Measurements from ENCODE around the gene SPIRE1.

The SPIRE1 gene

DNA sequence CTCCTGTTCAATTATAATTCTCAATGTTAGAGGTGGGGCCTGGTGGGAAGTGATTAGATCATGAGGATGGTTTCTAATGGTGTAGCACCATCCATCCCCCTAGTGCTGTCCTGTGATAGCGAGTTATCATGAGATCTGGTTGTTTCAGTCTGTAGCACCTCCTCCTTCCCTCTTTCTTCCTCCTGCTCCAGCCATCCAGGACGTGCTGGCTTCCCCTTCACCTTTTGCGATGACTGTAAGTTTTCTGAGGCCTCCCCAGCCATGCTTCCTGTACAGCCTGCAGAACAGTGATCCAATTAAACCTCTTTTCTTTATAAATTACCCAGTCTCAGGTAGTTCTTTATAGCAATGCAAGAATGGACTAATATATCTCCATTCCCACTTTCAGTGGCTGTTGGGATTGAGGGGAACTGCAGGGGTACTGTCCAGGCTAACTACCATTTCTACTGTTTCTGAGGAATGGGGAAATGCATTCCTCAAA lies 19.2 kb downstream of the SPIRE1 start:
- H3K9ac ChIP-seq, result no peak overlapping the region
- H3K4me1 ChIP-seq (ENCODE audit: low read depth, poor library complexity, severe bottlenecking), result peaks cover 2% of the 10 kb centered on the region
- TF ChIP-seq, protein P1, sequence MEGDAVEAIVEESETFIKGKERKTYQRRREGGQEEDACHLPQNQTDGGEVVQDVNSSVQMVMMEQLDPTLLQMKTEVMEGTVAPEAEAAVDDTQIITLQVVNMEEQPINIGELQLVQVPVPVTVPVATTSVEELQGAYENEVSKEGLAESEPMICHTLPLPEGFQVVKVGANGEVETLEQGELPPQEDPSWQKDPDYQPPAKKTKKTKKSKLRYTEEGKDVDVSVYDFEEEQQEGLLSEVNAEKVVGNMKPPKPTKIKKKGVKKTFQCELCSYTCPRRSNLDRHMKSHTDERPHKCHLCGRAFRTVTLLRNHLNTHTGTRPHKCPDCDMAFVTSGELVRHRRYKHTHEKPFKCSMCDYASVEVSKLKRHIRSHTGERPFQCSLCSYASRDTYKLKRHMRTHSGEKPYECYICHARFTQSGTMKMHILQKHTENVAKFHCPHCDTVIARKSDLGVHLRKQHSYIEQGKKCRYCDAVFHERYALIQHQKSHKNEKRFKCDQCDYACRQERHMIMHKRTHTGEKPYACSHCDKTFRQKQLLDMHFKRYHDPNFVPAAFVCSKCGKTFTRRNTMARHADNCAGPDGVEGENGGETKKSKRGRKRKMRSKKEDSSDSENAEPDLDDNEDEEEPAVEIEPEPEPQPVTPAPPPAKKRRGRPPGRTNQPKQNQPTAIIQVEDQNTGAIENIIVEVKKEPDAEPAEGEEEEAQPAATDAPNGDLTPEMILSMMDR (conservative IDR thresholded peaks at IDR 0.05; ENCODE audit: low read depth, low read length), result no peak
- H2AFZ ChIP-seq (ENCODE audit: low read depth), result no peak overlapping the region
- no peak overlapping the region for H3K4me2 ChIP-seq
- no peaks in the 10 kb centered on the region for H3K36me3 ChIP-seq (ENCODE audit: insufficient read depth)
- no peaks in the 10 kb centered on the region for H3K79me2 ChIP-seq (ENCODE audit: insufficient read depth, low read depth)
- H3K27me3 ChIP-seq (ENCODE audit: insufficient read depth, low read depth), result no peaks in the 10 kb centered on the region
- no peaks in the 10 kb centered on the region for H4K20me1 ChIP-seq (ENCODE audit: insufficient read depth)
- no peak overlapping the region for H3K4me3 ChIP-seq (IDR thresholded peaks at IDR 0.05; ENCODE audit: insufficient read depth, low read depth, low read length)
- no peak overlapping the region for H3K27ac ChIP-seq

DNA sequence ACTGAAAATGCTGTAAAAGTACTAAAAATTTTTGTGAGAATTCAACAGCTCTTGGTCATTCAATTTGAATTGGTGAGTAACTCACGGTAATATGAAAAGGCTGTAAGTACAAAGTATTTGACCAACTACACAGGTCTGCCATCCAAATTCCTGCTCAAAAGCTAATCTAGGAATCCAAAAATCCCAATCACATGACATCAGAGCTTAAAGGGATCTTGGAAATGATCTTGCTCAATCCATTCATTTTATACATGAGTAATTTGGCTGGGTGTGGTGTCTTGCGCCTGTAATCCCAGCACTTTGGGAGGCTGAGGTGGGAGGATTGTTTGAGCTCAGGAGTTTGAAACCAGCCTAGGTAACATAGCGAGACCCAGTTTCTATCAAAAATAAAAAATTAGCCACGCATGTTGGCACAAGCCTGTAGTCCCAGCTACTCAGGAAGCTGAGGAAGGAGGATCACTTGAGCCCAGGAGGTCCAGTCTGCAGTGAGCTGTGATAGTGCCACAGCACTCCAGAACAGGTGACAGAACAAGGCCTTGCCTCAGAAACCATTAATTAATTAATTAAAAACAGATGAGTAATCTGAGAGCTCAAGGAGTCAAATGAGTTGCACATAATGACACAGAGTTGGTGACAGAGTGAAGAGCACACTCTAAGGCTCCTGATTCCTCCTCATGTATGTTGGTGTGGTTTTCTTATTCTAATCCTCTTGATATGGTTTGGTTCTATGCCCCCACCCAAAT lies 19.8 kb downstream of the SPIRE1 start:
- Histone ChIP-seq H3K36me3 (ENCODE audit: insufficient read depth) (no peaks in the 10 kb centered on the region), H3K4me2 (no peak overlapping the region), H3K79me2 (ENCODE audit: insufficient read depth, low read depth) (no peaks in the 10 kb centered on the region), H3K27me3 (ENCODE audit: insufficient read depth, low read depth) (no peaks in the 10 kb centered on the region), H3K9ac (no peak overlapping the region), H3K27ac (no peak overlapping the region), H3K4me3 (IDR thresholded peaks at IDR 0.05; ENCODE audit: insufficient read depth, low read depth, low read length) (no peak overlapping the region), H4K20me1 (ENCODE audit: insufficient read depth) (no peaks in the 10 kb centered on the region), H2AFZ (ENCODE audit: low read depth) (no peak overlapping the region), H3K4me1 (ENCODE audit: low read depth, poor library complexity, severe bottlenecking) (peaks cover 8% of the 10 kb centered on the region)
- TF ChIP-seq, protein P1 (conservative IDR thresholded peaks at IDR 0.05; ENCODE audit: low read depth, low read length), result no peak

DNA sequence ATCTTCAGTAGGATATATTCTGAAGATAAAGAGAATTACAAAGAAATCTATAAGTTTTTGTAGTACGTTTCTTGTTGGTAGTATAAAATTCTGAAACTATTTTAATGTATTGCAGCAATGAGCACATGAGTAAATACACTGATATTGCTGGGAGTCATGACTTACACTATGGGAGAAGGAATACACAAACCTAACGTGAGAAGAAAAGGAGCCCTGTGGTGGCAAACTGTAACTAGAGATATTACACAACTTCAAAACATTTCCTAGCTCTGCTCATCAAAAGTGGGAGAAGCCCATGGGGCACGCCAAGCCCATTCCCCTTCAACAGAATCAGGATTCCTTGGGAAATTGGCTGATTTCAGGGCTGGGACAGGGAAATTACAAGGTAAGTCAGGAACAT lies 20.5 kb downstream of the SPIRE1 start:
- TF ChIP-seq, protein P1 (conservative IDR thresholded peaks at IDR 0.05; ENCODE audit: low read depth, low read length), result no peak
- no peaks in the 10 kb centered on the region for H3K79me2 ChIP-seq (ENCODE audit: insufficient read depth, low read depth)
- no peaks in the 10 kb centered on the region for H3K27me3 ChIP-seq (ENCODE audit: insufficient read depth, low read depth)
- H4K20me1 ChIP-seq (ENCODE audit: insufficient read depth), result no peaks in the 10 kb centered on the region
- H3K4me1 ChIP-seq (ENCODE audit: low read depth, poor library complexity, severe bottlenecking), result peaks cover 11% of the 10 kb centered on the region
- no peak overlapping the region for H2AFZ ChIP-seq (ENCODE audit: low read depth)
- no peaks in the 10 kb centered on the region for H3K36me3 ChIP-seq (ENCODE audit: insufficient read depth)
- no peak overlapping the region for H3K4me2 ChIP-seq
- no peak overlapping the region for H3K4me3 ChIP-seq (IDR thresholded peaks at IDR 0.05; ENCODE audit: insufficient read depth, low read depth, low read length)
- H3K27ac ChIP-seq, result no peak overlapping the region
- no peak overlapping the region for H3K9ac ChIP-seq

DNA sequence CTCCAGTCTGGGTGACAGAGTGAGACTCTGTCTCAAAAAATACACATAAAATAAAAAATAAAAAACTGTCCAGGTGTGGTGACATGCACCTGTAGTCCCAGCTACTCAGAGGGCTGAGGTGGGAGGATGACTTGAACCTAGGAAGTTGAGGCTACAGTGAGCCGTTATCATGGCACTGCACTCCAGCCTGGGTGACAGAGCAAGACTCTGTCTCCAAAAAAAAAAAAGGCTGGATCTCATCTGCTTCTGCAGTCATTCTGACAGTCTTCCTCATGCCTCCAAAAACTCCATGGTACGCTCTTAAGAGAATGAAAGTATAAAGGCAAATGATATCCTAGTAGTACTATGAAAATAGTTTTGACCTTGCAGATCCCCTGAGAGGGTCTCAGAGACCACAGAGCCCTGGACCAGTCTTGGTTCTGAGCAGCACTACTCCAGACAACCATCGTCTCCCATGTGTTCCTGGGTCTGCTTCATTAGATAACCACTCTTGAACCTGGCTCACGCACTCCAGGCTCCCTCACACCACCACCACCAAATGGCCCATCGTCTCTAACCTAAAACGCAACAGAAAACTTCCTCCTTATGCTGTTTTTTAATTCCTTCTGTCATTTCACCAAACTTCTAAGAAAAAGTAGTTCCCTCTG lies 26.0 kb downstream of the SPIRE1 start:
- TF ChIP-seq, protein P1 (conservative IDR thresholded peaks at IDR 0.05; ENCODE audit: low read depth, low read length), result no peak
- no peaks in the 10 kb centered on the region for H3K27me3 ChIP-seq (ENCODE audit: insufficient read depth, low read depth)
- H3K4me3 ChIP-seq (IDR thresholded peaks at IDR 0.05; ENCODE audit: insufficient read depth, low read depth, low read length), result no peak overlapping the region
- H3K79me2 ChIP-seq (ENCODE audit: insufficient read depth, low read depth), result no peaks in the 10 kb centered on the region
- no peak overlapping the region for H2AFZ ChIP-seq (ENCODE audit: low read depth)
- H3K9ac ChIP-seq, result no peak overlapping the region
- no peaks in the 10 kb centered on the region for H4K20me1 ChIP-seq (ENCODE audit: insufficient read depth)
- H3K4me2 ChIP-seq, result no peak overlapping the region
- H3K4me1 ChIP-seq (ENCODE audit: low read depth, poor library complexity, severe bottlenecking), result peaks cover 17% of the 10 kb centered on the region
- no peaks in the 10 kb centered on the region for H3K36me3 ChIP-seq (ENCODE audit: insufficient read depth)
- H3K27ac ChIP-seq, result no peak overlapping the region

Data from KMS-11 (cell line).